Measurements from ENCODE around the gene PCDHGA9.
A peak's percentile ranks its signal among the peaks of the same experiment; 100 is the strongest.
"Not testable (repeated sequence)": the region's sequence is repeated elsewhere in the genome, so short reads cannot be mapped to it uniquely, and the experiment has no call there.

PCDHGA9 gene

DNA sequence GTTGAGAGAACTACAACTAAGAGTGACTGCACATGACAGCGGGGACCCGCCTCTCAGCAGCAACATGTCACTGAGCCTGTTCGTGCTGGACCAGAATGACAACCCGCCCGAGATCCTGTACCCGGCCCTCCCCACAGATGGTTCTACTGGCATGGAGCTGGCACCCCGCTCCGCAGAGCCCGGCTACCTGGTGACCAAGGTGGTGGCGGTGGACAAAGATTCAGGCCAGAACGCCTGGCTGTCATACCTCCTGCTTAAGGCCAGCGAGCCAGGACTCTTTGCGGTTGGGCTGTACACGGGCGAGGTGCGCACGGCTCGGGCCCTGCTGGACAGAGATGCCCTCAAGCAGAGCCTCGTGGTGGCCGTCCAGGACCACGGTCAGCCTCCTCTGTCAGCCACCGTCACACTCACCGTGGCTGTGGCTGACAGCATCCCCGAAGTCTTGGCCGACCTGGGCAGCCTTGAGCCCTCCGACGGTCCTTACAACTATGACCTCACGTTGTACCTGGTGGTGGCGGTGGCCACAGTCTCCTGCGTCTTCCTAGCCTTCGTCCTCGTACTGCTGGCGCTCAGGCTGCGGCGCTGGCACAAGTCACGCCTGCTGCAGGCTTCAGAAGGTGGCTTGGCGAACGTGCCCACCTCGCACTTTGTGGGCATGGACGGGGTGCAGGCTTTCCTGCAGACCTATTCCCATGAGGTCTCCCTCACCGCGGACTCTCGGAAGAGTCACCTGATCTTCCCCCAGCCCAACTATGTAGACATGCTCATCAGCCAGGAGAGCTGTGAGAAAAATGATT, 17.9 kb upstream of the PCDHGA9 start:
- DNase-seq, result no peak

DNA sequence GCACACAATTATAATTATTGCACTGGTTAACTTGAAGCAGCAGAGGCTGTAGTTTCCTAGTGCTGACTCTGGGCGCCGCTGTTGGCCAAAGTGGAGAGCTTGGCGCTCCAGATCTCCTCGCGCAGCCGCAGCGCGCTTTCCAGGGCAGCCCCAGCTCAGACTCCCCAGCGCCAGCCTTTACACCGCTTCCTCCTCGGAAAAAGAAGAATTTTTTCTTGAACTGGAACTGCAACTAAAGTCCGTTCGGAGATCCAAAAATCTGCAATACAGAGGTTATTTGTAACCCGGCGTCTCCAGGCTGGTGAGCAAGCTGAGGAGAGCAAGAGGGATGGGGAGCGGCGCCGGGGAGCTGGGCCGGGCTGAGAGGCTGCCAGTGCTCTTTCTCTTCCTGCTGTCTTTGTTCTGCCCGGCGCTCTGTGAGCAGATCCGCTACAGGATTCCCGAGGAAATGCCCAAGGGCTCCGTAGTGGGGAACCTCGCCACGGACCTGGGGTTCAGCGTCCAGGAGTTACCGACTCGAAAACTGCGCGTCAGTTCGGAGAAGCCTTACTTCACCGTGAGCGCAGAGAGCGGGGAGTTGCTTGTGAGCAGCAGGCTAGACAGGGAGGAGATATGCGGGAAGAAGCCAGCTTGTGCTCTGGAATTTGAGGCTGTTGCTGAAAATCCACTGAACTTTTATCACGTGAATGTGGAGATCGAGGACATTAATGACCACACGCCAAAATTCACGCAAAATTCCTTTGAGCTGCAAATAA, 14.8 kb upstream of the PCDHGA9 start, which contains the start of gene PCDHGB4:
TSS of gene PCDHGB4 (plus strand) at position 142 of the 755 bp plus-strand sequence. CDS start at position 329, 187 bp downstream.
- DNase-seq, result peak; percentile 19 to 63 (median 42)

- no peak for DNase-seq
Observed at GRCh38 chr5:141388661-141389060, 13.9 kb upstream of the PCDHGA9 start.

GRCh38 chr5:141389153-141390042, 13.2 kb upstream of the PCDHGA9 start:
- DNase-seq, result no peak

DNA sequence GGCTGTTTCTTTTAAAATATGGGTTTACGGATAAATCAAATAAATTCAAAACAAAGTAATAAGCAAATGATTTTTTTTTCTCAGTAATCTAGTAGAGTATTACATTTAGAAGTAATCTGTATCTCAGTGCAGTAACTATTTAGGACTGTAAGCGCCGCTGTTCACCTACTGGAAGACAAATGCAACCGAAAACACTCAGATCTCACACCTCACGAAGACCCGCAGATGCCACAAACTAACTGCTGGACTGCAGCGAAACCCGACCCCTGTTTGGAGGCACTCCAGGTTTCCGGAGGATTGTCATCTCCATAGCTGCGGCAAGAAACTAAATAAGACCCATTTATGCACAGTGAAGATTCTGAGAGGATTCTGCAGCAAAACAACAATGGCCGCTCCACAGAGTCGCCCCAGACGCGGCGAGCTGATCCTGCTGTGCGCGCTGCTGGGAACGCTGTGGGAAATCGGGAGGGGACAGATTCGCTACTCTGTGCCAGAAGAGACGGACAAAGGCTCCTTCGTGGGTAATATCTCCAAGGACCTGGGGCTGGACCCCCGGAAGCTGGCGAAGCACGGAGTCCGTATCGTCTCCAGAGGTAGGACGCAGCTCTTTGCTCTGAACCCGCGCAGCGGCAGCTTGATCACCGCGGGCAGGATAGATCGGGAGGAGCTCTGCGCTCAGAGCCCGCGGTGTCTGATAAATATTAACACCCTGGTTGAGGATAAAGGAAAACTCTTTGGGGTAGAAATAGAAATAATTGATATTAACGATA, 10.0 kb upstream of the PCDHGA9 start, which contains the start of gene PCDHGA8:
TSS of gene PCDHGA8 (plus strand) at position 205 of the 770 bp plus-strand sequence. CDS start at position 386, 181 bp downstream.
- DNase-seq, result no peak

- DNase-seq, result no peak
Observed at GRCh38 chr5:141393267-141393666, 9.3 kb upstream of the PCDHGA9 start.

DNA sequence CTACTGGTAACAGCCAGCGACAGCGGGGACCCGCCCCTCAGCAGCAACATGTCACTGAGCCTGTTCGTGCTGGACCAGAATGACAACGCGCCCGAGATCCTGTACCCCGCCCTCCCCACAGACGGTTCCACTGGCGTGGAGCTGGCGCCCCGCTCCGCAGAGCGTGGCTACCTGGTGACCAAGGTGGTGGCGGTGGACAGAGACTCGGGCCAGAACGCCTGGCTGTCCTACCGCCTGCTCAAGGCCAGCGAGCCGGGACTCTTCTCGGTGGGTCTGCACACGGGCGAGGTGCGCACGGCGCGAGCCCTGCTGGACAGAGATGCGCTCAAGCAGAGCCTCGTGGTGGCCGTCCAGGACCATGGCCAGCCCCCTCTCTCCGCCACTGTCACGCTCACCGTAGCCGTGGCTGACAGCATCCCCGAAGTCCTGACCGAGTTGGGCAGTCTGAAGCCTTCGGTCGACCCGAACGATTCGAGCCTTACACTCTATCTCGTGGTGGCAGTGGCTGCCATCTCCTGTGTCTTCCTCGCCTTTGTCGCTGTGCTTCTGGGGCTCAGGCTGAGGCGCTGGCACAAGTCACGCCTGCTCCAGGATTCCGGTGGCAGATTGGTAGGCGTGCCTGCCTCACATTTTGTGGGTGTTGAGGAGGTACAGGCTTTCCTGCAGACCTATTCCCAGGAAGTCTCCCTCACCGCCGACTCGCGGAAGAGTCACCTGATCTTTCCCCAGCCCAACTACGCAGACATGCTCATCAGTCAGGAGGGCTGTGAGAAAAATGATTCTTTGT, 8.0 kb upstream of the PCDHGA9 start:
- DNase-seq, result not testable (repeated sequence)

DNA sequence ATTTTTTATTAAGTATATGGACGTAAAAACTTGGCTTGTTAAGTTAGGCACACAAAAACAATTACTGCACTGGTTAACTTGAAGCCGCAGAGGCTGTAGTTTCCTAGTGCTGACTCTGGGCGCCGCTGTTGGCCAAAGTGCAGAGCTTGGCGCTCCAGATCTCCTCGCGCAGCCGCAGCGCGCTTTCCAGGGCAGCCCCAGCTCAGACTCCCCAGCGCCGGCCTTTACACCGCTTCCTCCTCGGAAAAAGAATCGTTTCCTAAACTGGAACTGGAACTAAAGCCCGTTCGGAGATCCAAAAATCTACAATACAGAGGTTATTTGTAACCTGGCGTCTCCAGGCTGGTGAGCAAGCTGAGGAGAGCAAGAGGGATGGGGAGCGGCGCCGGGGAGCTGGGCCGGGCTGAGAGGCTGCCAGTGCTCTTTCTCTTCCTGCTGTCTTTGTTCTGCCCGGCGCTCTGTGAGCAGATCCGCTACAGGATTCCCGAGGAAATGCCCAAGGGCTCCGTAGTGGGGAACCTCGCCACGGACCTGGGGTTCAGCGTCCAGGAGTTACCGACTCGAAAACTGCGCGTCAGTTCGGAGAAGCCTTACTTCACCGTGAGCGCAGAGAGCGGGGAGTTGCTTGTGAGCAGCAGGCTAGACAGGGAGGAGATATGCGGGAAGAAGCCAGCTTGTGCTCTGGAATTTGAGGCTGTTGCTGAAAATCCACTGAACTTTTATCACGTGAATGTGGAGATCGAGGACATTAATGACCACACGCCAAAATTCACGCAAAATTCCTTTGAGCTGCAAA, 4.6 kb upstream of the PCDHGA9 start, which contains the start of gene PCDHGB5:
TSS of gene PCDHGB5 (plus strand) at position 192 of the 796 bp plus-strand sequence. CDS start at position 373, 181 bp downstream.
- peak; percentile 51 to 81 (median 66) for DNase-seq

DNA sequence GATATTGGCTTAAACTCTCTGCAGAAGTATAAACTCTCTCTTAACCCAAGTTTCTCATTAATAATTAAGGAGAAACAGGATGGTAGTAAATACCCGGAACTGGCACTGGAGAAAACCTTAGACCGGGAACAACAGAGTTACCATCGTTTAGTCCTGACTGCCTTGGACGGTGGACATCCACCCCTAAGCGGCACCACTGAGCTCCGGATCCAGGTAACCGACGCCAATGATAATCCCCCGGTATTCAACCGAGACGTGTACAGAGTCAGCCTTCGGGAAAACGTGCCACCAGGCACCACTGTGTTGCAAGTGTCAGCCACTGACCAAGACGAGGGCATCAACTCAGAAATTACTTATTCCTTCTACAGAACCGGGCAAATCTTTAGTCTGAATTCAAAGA, 4.0 kb upstream of the PCDHGA9 start:
- no peak for DNase-seq

DNA sequence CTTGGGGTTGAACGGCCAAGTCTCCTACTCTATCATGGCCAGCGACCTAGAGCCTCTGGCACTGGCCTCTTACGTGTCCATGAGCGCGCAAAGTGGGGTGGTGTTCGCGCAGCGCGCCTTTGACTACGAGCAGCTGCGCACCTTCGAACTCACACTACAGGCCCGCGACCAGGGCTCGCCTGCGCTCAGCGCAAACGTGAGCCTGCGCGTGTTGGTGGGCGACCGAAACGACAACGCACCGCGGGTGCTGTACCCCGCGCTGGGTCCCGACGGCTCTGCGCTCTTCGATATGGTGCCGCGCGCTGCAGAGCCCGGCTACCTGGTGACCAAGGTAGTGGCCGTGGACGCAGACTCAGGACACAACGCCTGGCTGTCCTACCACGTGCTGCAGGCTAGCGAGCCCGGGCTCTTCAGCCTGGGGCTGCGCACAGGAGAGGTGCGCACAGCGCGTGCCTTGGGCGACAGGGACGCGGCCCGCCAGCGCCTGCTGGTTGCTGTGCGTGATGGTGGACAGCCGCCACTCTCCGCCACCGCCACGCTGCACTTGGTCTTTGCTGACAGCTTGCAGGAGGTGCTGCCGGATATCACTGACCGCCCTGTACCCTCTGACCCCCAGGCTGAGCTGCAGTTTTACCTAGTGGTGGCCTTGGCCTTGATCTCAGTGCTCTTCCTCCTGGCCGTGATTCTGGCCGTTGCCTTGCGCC, 2.9 kb upstream of the PCDHGA9 start:
- DNase-seq, result no peak

- no peak for DNase-seq
Observed at GRCh38 chr5:141403387-141403786, 809 bp downstream of the PCDHGA9 start.

- DNase-seq, result peak; percentile 43 to 81 (median 62)
Observed at GRCh38 chr5:141407790-141408505, 5.4 kb downstream of the PCDHGA9 start, which contains the start of gene PCDHGB6. Gene PCDHGB6, plus strand, starts transcription at chr5:141408021. Its CDS starts 182 bp downstream, at chr5:141408203.

GRCh38 chr5:141409598-141410306, 7.2 kb downstream of the PCDHGA9 start:
- no peak for DNase-seq

DNA sequence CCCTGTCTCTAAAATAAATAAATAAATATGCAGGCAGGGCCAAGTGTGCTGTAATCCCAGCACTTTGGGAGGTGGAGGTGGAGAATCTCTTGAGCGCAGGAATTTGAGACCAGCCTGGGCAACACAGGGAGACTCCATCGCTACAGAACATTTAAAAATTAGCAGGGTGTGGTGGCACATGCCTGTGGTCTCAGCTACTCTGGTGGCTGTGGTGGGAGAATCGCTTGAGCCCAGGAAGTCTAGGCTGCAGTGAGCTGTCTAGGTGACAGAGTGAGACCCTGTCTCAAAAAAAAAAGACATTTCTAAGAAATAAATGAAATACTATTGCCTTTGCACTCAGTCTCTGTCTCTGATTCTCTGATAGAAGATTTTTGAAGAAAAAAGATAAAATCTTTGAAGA, 9.0 kb downstream of the PCDHGA9 start:
- DNase-seq, result no peak

GRCh38 chr5:141412854-141413539, 10.4 kb downstream of the PCDHGA9 start, which contains the start of gene PCDHGA10:
Gene PCDHGA10, plus strand, starts transcription at chr5:141412987. Its CDS starts 189 bp downstream, at chr5:141413176.
- DNase-seq, result peak; percentile 67 to 83 (median 77)

GRCh38 chr5:141413540-141414069, 11.0 kb downstream of the PCDHGA9 start:
- DNase-seq, result no peak

Measured in suppressor macrophage (primary cell).